Type B pancreatic cell (in vitro differentiated cells): ENCODE data around the gene CUL3. TPM values are rescaled to one million over a fixed set of nuclear protein-coding genes. Genes with fewer than 3 reads are reported as not detected.

Source experiments
- DNase-seq: peaks from one replicate; pipeline ENCODE4 v3.0.0; 2021; ENCODE audit warnings: mixed read lengths; ENCODE audit not compliant: unreplicated experiment; ENCODE audit errors: extremely low spot score
- H3K27ac Mint-ChIP-seq: 2 replicates; pipeline ENCODE4 v1.8.0; 2021; ENCODE audit warnings: mild to moderate bottlenecking, mixed read lengths
- H3K27me3 Mint-ChIP-seq: 2 replicates; pipeline ENCODE4 v1.8.0; 2021; ENCODE audit warnings: mixed read lengths
- H3K36me3 Mint-ChIP-seq: 2 replicates; pipeline ENCODE4 v1.8.0; 2021; ENCODE audit warnings: mixed read lengths
- H3K4me1 Mint-ChIP-seq: one replicate; pipeline ENCODE4 v1.8.0; 2021; ENCODE audit warnings: mixed read lengths; ENCODE audit not compliant: unreplicated experiment
- H3K4me3 Mint-ChIP-seq: 2 replicates; pipeline ENCODE4 v1.8.0; 2021; ENCODE audit warnings: mild to moderate bottlenecking, mixed read lengths
- H3K9me3 Mint-ChIP-seq: 2 replicates; pipeline ENCODE4 v1.8.0; 2021; ENCODE audit warnings: mixed read lengths
- CTCF ChIP-seq: fragments of 200-600 bp; sonication (generic); conservative IDR thresholded peaks from 2 replicates; pipeline ENCODE4 v1.5.0; 2021; ENCODE audit warnings: antibody characterized with exemption, mild to moderate bottlenecking
- total RNA-seq: library from RNA; stranded (reverse); gene quantifications from 2 replicates; pipeline ENCODE4 v1.2.1, GENCODE V29; 2021; ENCODE audit warnings: low replicate concordance

CUL3 gene
- total RNA-seq, 1 donor from 2014 or later, result 87.2 TPM

GRCh38 chr2:224472827-224473226 is 112.3 kb downstream of the CUL3 start:
- TF ChIP-seq CTCF, result no peak
- Mint-ChIP-seq H3K27me3 (no peaks in the 10 kb centered on the region), H3K9me3 (no peaks in the 10 kb centered on the region)

GRCh38 chr2:224472137-224472536 is 113.0 kb downstream of the CUL3 start:
- Mint-ChIP-seq H3K9me3 (no peaks in the 10 kb centered on the region), H3K27me3 (no peaks in the 10 kb centered on the region), H3K4me3 (no peak overlapping the region), H3K27ac (no peak overlapping the region), H3K4me1 (peaks cover 4% of the 10 kb centered on the region), H3K36me3 (peaks cover 33% of the 10 kb centered on the region)
- DNase-seq, result no peak
- TF ChIP-seq CTCF, result no peak

More at GRCh38 chr2:224472827-224473226, 112.3 kb downstream of the CUL3 start:
- no peak overlapping the region for H3K27ac Mint-ChIP-seq
- no peak for DNase-seq
- H3K4me3 Mint-ChIP-seq, result no peak overlapping the region
- peaks cover under 1% of the 10 kb centered on the region for H3K4me1 Mint-ChIP-seq
- H3K36me3 Mint-ChIP-seq, result peaks cover 39% of the 10 kb centered on the region

GRCh38 chr2:224469374-224469964 is 115.7 kb downstream of the CUL3 start:
- no peak overlapping the region for H3K27ac Mint-ChIP-seq
- peaks cover 15% of the 10 kb centered on the region for H3K36me3 Mint-ChIP-seq
- H3K9me3 Mint-ChIP-seq, result no peaks in the 10 kb centered on the region
- TF ChIP-seq CTCF, result no peak
- no peaks in the 10 kb centered on the region for H3K27me3 Mint-ChIP-seq
- H3K4me3 Mint-ChIP-seq, result no peak overlapping the region
- no peak for DNase-seq
- H3K4me1 Mint-ChIP-seq, result peaks cover 4% of the 10 kb centered on the region

GRCh38 chr2:224466304-224466895 is 118.8 kb downstream of the CUL3 start:
- H3K27me3 Mint-ChIP-seq, result no peaks in the 10 kb centered on the region
- no peaks in the 10 kb centered on the region for H3K36me3 Mint-ChIP-seq
- H3K4me1 Mint-ChIP-seq, result peaks cover 4% of the 10 kb centered on the region
- H3K4me3 Mint-ChIP-seq, result no peak overlapping the region
- peaks cover 6% of the 10 kb centered on the region for H3K9me3 Mint-ChIP-seq
- TF ChIP-seq CTCF, result no peak
- no peak for DNase-seq
- no peak overlapping the region for H3K27ac Mint-ChIP-seq

- Mint-ChIP-seq H3K9me3 (peaks cover 14% of the 10 kb centered on the region), H3K4me1 (no peaks in the 10 kb centered on the region), H3K4me3 (no peak overlapping the region), H3K36me3 (no peaks in the 10 kb centered on the region), H3K27ac (no peak overlapping the region), H3K27me3 (no peaks in the 10 kb centered on the region)
- no peak for TF ChIP-seq CTCF
- no peak for DNase-seq
Observed at GRCh38 chr2:224461391-224461790, 123.8 kb downstream of the CUL3 start.
